HCT116 (cell line): ENCODE data around the gene RAB3GAP1. TPM values are rescaled to one million over a fixed set of nuclear protein-coding genes. Genes with fewer than 3 reads are reported as not detected.

Experiments used
- ATAC-seq: fragments of 200-7000 bp; cut with Tn5 transposase; 2 replicates; pipeline ENCODE4 v1.9.1; 2020; ENCODE audit warnings: mild to moderate bottlenecking, moderate library complexity
- BruUV-seq: library from RNA; stranded (reverse); fragments of 400-500 nt; replicated peaks from 2 replicates; lab custom pipeline; 2021; lab: Mats Ljungman, UMichigan
- CTCF ChIA-PET: fragments of 300-600 bp; sonication (Branson Sonifier 250); formaldehyde crosslinking; loops from one replicate; lab custom pipeline; 2021; ENCODE audit warnings: antibody characterized with exemption; lab: Charles Lee
- POLR2A ChIA-PET: fragments of 300-600, 350-600 bp; sonication (Branson Sonifier 250); formaldehyde crosslinking; loops from one replicate; lab custom pipeline; 2021; ENCODE audit warnings: antibody characterized with exemption; lab: Charles Lee
- RAD21 ChIA-PET, 2 experiments: fragments of 300-600 bp; sonication (Branson Sonifier 250); formaldehyde crosslinking; loops; one replicate each; lab custom pipeline; 2023; ENCODE audit warnings: low total read pairs in 2 of 2; ENCODE audit not compliant: uncharacterized antibody in 2 of 2, unreplicated experiment in 2 of 2, low non-redundant PET in 1 of 2; lab: Charles Lee
- DNase-seq: peaks from one replicate; pipeline ENCODE4 v3.0.0-alpha.2; 2010; ENCODE audit warnings: low read depth, low spot score
- H2AFZ ChIP-seq: fragments of 200-600 bp; shearing (Covaris generic), sonication (generic); 2 replicates; pipeline ENCODE4 v1.6.1; 2017; ENCODE audit warnings: low read depth, mixed run types, mixed read lengths, antibody characterized with exemption, low read length; ENCODE audit not compliant: poor library complexity, severe bottlenecking
- H3K27ac ChIP-seq: 2 replicates; pipeline ENCODE4 v1.5.1; 2012; ENCODE audit warnings: low read depth, low read length
- H3K27me3 ChIP-seq: fragments of 200-600 bp; sonication (generic); 2 replicates; pipeline ENCODE4 v1.6.1; 2016; ENCODE audit warnings: mixed run types, low read length, mixed read lengths; ENCODE audit not compliant: insufficient read depth
- H3K36me3 ChIP-seq, 2 experiments: fragments of 200-500 bp in 1 of 2; fragments of 200-600 bp in 1 of 2; sonication (Bioruptor generic) in 1 of 2; sonication (generic) in 1 of 2; 2 replicates each; pipeline versions ENCODE4 v1.5.1 to v1.6.1; 2014 to 2016; ENCODE audit warnings: low read length in 2 of 2, inconsistent platforms in 1 of 2, mixed read lengths in 1 of 2, mixed run types in 1 of 2; ENCODE audit not compliant: insufficient read depth in 2 of 2, control insufficient read depth in 1 of 2
- H3K4me1 ChIP-seq, 2 experiments: fragments of 200-600 bp in 1 of 2; sonication (generic) in 1 of 2; 2 replicates each; pipeline versions ENCODE4 v1.5.1 to v1.6.1; 2012 to 2017; ENCODE audit warnings: low read length in 2 of 2, inconsistent platforms in 1 of 2, mild to moderate bottlenecking in 1 of 2, mixed read lengths in 1 of 2, mixed run types in 1 of 2, moderate library complexity in 1 of 2; ENCODE audit not compliant: insufficient read depth in 2 of 2, control insufficient read depth in 1 of 2
- H3K4me2 ChIP-seq: fragments of 200-600 bp; sonication (generic); 2 replicates; pipeline ENCODE4 v1.6.1; 2017; ENCODE audit warnings: mixed run types, low read length, mixed read lengths
- H3K4me3 ChIP-seq, 2 experiments: fragments of 200-600 bp in 1 of 2; sonication (generic) in 1 of 2; replicated peaks in 1 of 2; 2 replicates each; pipeline ENCODE4 v1.5.1; 2011 to 2016; ENCODE audit warnings: low read length in 2 of 2, control low read depth in 1 of 2, low read depth in 1 of 2, mild to moderate bottlenecking in 1 of 2, mixed read lengths in 1 of 2, mixed run types in 1 of 2
- H3K79me2 ChIP-seq: fragments of 200-600 bp; sonication (generic); 2 replicates; pipeline ENCODE4 v1.6.1; 2017; ENCODE audit warnings: mild to moderate bottlenecking, mixed run types, low read length, moderate library complexity, mixed read lengths; ENCODE audit not compliant: insufficient read depth
- H3K9ac ChIP-seq: fragments of 200-600 bp; sonication (generic); 2 replicates; pipeline ENCODE4 v1.6.1; 2016; ENCODE audit warnings: low read length, mixed read lengths
- H3K9me2 ChIP-seq: fragments of 200-600 bp; sonication (generic), shearing (Covaris generic); 2 replicates; pipeline ENCODE4 v1.6.1; 2017; ENCODE audit warnings: mixed run types, mild to moderate bottlenecking, moderate library complexity; ENCODE audit not compliant: insufficient read depth
- H3K9me3 ChIP-seq, 2 experiments: fragments of 200-500 bp in 1 of 2; fragments of 200-600 bp in 1 of 2; sonication (Bioruptor generic) in 1 of 2; sonication (generic) in 1 of 2; 2 replicates each; pipeline ENCODE4 v1.6.1; 2014 to 2017; ENCODE audit warnings: low read length in 2 of 2, mixed read lengths in 2 of 2, inconsistent platforms in 1 of 2, low read depth in 1 of 2, mild to moderate bottlenecking in 1 of 2, mixed run types in 1 of 2, moderate library complexity in 1 of 2; ENCODE audit not compliant: control insufficient read depth in 1 of 2, insufficient read depth in 1 of 2
- H4K20me1 ChIP-seq: fragments of 200-600 bp; sonication (generic), shearing (Covaris generic); 2 replicates; pipeline ENCODE4 v1.6.1; 2017; ENCODE audit warnings: mixed run types, mild to moderate bottlenecking, moderate library complexity; ENCODE audit not compliant: insufficient read depth
- ATF3 ChIP-seq: IDR thresholded peaks from 2 replicates; pipeline ENCODE4 v1.6.1; 2012
- ELF1 ChIP-seq: IDR thresholded peaks from 2 replicates; pipeline ENCODE4 v1.6.1; 2012; ENCODE audit warnings: low read depth, borderline replicate concordance
- EZH2 ChIP-seq: fragments of 200-600 bp; sonication (generic); IDR thresholded peaks from 2 replicates; pipeline ENCODE4 v1.6.1; 2017; ENCODE audit warnings: antibody characterized with exemption, mixed run types
- JUND ChIP-seq: IDR thresholded peaks from 2 replicates; pipeline ENCODE4 v1.6.1; 2012
- POLR2A ChIP-seq: IDR thresholded peaks from 2 replicates; pipeline ENCODE4 v1.7.0; 2011; ENCODE audit warnings: borderline replicate concordance; ENCODE audit not compliant: insufficient read depth, insufficient read length; ENCODE audit errors: extremely low read depth
- POLR2AphosphoS5 ChIP-seq: IDR thresholded peaks from 2 replicates; pipeline ENCODE4 v1.6.1; 2011; ENCODE audit warnings: mild to moderate bottlenecking, low read depth, low read length, moderate library complexity
- REST ChIP-seq: IDR thresholded peaks from 2 replicates; pipeline ENCODE4 v1.6.1; 2012; ENCODE audit warnings: low read depth
- SRF ChIP-seq: IDR thresholded peaks from 2 replicates; pipeline ENCODE4 v1.6.1; 2012; ENCODE audit warnings: low read depth
- YY1 ChIP-seq: IDR thresholded peaks from 2 replicates; pipeline ENCODE4 v1.6.1; 2011; ENCODE audit warnings: low read length, low read depth, moderate library complexity, mild to moderate bottlenecking; ENCODE audit not compliant: insufficient replicate concordance; ENCODE audit errors: extremely low read depth
- intact Hi-C: fragments of 100-400 bp; cut with micrococcal nuclease; formaldehyde crosslinking; loops from 2 replicates; pipeline ENCODE4 v1.10.0; 2022
- total RNA-seq: library from RNA; stranded (reverse); gene quantifications from one replicate; pipeline ENCODE4 v1.2.1, GENCODE V29; 2021; ENCODE audit not compliant: unreplicated experiment
- TF ChIP-seq, protein P1 (sequence below): IDR thresholded peaks from 2 replicates; pipeline ENCODE4 v1.6.1; 2011; ENCODE audit warnings: mild to moderate bottlenecking, low read length, moderate library complexity; ENCODE audit not compliant: insufficient replicate concordance; ENCODE audit errors: extremely low read depth

The RAB3GAP1 gene
- total RNA-seq, 1 experiment from 2014 or later: 38.5 TPM

GRCh38 chr2:135151615-135152014, 99.5 kb downstream of the RAB3GAP1 start:
- no TSS peak for BruUV-seq
- intact Hi-C loops: no loop called here
- no peaks in the 10 kb centered on the region for H4K20me1 ChIP-seq
- H3K9ac ChIP-seq: no peak overlapping the region
- H3K27ac ChIP-seq: no peak overlapping the region
- peaks cover 6 to 22% of the 10 kb centered on the region in 2 experiments; a peak in 2 of 4 replicates for H3K36me3 ChIP-seq
- RAD21 ChIA-PET: no interaction called here
- H3K9me2 ChIP-seq: no peaks in the 10 kb centered on the region
- no peaks in the 10 kb centered on the region for H3K79me2 ChIP-seq
- no peaks in the 10 kb centered on the region for H3K9me3 ChIP-seq
- ATAC-seq (no peak), DNase-seq (no peak)
- no peaks in the 10 kb centered on the region for H3K4me1 ChIP-seq
- no peak overlapping the region for H3K4me3 ChIP-seq
- no peak overlapping the region for H3K4me2 ChIP-seq
- H2AFZ ChIP-seq: no peak overlapping the region
- no peak for TF ChIP-seq REST
- TF ChIP-seq YY1: no peak
- no peak for TF ChIP-seq POLR2AphosphoS5
- no peak for TF ChIP-seq POLR2A
- no peak for TF ChIP-seq ATF3
- TF ChIP-seq, protein P1, sequence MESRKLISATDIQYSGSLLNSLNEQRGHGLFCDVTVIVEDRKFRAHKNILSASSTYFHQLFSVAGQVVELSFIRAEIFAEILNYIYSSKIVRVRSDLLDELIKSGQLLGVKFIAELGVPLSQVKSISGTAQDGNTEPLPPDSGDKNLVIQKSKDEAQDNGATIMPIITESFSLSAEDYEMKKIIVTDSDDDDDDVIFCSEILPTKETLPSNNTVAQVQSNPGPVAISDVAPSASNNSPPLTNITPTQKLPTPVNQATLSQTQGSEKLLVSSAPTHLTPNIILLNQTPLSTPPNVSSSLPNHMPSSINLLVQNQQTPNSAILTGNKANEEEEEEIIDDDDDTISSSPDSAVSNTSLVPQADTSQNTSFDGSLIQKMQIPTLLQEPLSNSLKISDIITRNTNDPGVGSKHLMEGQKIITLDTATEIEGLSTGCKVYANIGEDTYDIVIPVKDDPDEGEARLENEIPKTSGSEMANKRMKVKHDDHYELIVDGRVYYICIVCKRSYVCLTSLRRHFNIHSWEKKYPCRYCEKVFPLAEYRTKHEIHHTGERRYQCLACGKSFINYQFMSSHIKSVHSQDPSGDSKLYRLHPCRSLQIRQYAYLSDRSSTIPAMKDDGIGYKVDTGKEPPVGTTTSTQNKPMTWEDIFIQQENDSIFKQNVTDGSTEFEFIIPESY: no peak
- TF ChIP-seq SRF: no peak
- TF ChIP-seq EZH2: no peak
- no peak for TF ChIP-seq ELF1
- TF ChIP-seq JUND: no peak
- POLR2A ChIA-PET: no interaction called here
- H3K27me3 ChIP-seq: no peaks in the 10 kb centered on the region
- CTCF ChIA-PET: no interaction called here
